HG02852 (cell line): ENCODE results near the gene LMX1A.

Experiments
- ATAC-seq: cut with Tn5 transposase; IDR thresholded peaks from one replicate; pipeline ENCODE4 v1.9.1; 2021; ENCODE audit warnings: mild to moderate bottlenecking, moderate library complexity; ENCODE audit not compliant: unreplicated experiment

The LMX1A gene

GRCh38 chr1:165173818-165174217 is 182.7 kb downstream of the LMX1A start:
- ATAC-seq, result no peak

GRCh38 chr1:165173409-165173808 is 183.1 kb downstream of the LMX1A start:
- no peak for ATAC-seq

GRCh38 chr1:165172666-165173065 is 183.8 kb downstream of the LMX1A start:
- ATAC-seq, result no peak

GRCh38 chr1:165169729-165170128 is 186.8 kb downstream of the LMX1A start:
- ATAC-seq, result no peak

GRCh38 chr1:165169028-165169427 is 187.5 kb downstream of the LMX1A start:
- ATAC-seq, result no peak

GRCh38 chr1:165168467-165168866 is 188.0 kb downstream of the LMX1A start:
- no peak for ATAC-seq

GRCh38 chr1:165162671-165163241 is 193.8 kb downstream of the LMX1A start:
- no peak for ATAC-seq

GRCh38 chr1:165161130-165161529 is 195.4 kb downstream of the LMX1A start:
- ATAC-seq, result no peak

- no peak for ATAC-seq
Measured at GRCh38 chr1:165153182-165153581, 203.3 kb downstream of the LMX1A start.

GRCh38 chr1:165152727-165153126 is 203.8 kb downstream of the LMX1A start:
- ATAC-seq, result no peak

GRCh38 chr1:165152109-165152508 is 204.4 kb downstream of the LMX1A start:
- no peak for ATAC-seq
